PC-9 (cell line): Measurements from ENCODE around the gene NCAM2. TPM values are rescaled to one million over a fixed set of nuclear protein-coding genes. Genes with fewer than 3 reads are reported as not detected.

Source experiments
- BruUV-seq: library from RNA; stranded (reverse); fragments of 400-500 nt; replicated peaks from 2 replicates; lab custom pipeline; 2021; lab: Mats Ljungman, UMichigan
- CTCF ChIA-PET: fragments of 300-600 bp; sonication (Branson Sonifier 250); formaldehyde crosslinking; loops from one replicate; lab custom pipeline; 2022; ENCODE audit warnings: antibody characterized with exemption; lab: Charles Lee
- POLR2A ChIA-PET: fragments of 300-600 bp; sonication (Branson Sonifier 250); formaldehyde crosslinking; loops from one replicate; lab custom pipeline; 2022; ENCODE audit warnings: antibody characterized with exemption; ENCODE audit not compliant: unreplicated experiment; lab: Charles Lee
- DNase-seq, 2 experiments: peaks; one replicate each; pipeline versions ENCODE4 v3.0.0 to v3.0.0-alpha.2; 2015 to 2022; ENCODE audit warnings: mixed read lengths in 1 of 2
- H2AFZ ChIP-seq: fragments of 200-600 bp; sonication (generic); 2 replicates; pipeline ENCODE4 v1.8.1; 2017; ENCODE audit warnings: antibody characterized with exemption
- H3F3A ChIP-seq: fragments of 200-600 bp; sonication (generic); 2 replicates; pipeline ENCODE4 v1.8.1; 2017; ENCODE audit warnings: antibody characterized with exemption, mild to moderate bottlenecking, low read depth; ENCODE audit not compliant: insufficient read depth
- H3K27ac ChIP-seq: fragments of 200-600 bp; sonication (generic); 2 replicates; pipeline ENCODE4 v1.6.1; 2016; ENCODE audit warnings: mixed run types
- H3K27me3 ChIP-seq: fragments of 200-600 bp; sonication (generic); 2 replicates; pipeline ENCODE4 v1.6.1; 2016; ENCODE audit warnings: low read depth, mixed run types; ENCODE audit not compliant: insufficient read depth
- H3K36me3 ChIP-seq: fragments of 200-600 bp; sonication (generic); 2 replicates; pipeline ENCODE4 v1.6.1; 2016; ENCODE audit warnings: low read depth, mixed run types
- H3K4me1 ChIP-seq: fragments of 200-600 bp; sonication (generic); replicated peaks from 2 replicates; pipeline ENCODE4 v1.6.1; 2016; ENCODE audit warnings: mixed run types; ENCODE audit not compliant: insufficient read depth
- H3K4me2 ChIP-seq: fragments of 200-600 bp; sonication (generic); 2 replicates; pipeline ENCODE4 v1.6.1; 2017; ENCODE audit warnings: mixed run types
- H3K4me3 ChIP-seq: fragments of 200-600 bp; sonication (generic); 2 replicates; pipeline ENCODE4 v1.6.1; 2016; ENCODE audit warnings: mixed run types
- H3K79me2 ChIP-seq: fragments of 200-600 bp; sonication (generic); 2 replicates; pipeline ENCODE4 v1.6.1; 2017; ENCODE audit warnings: low read depth, mixed run types
- H3K9me2 ChIP-seq: fragments of 200-600 bp; sonication (generic); 2 replicates; pipeline ENCODE4 v1.8.1; 2017; ENCODE audit warnings: mild to moderate bottlenecking; ENCODE audit not compliant: insufficient read depth
- H3K9me3 ChIP-seq: fragments of 200-600 bp; sonication (generic); 2 replicates; pipeline ENCODE4 v1.8.1; 2016; ENCODE audit warnings: low read depth; ENCODE audit not compliant: insufficient read depth
- H4K20me1 ChIP-seq: fragments of 200-600 bp; sonication (generic); 2 replicates; pipeline ENCODE4 v1.8.1; 2017; ENCODE audit not compliant: insufficient read depth
- EZH2 ChIP-seq: fragments of 200-600 bp; sonication (generic); IDR thresholded peaks from 2 replicates; pipeline ENCODE4 v1.8.0; 2017; ENCODE audit warnings: antibody characterized with exemption, low read depth
- intact Hi-C: fragments of 100-400 bp; cut with micrococcal nuclease; formaldehyde crosslinking; loops from one replicate; pipeline ENCODE4 v1.10.0; 2022; ENCODE audit not compliant: unreplicated experiment
- total RNA-seq: library from RNA; stranded (reverse); gene quantifications from 2 replicates; pipeline ENCODE4 v1.2.3, GENCODE V29; 2021
- TF ChIP-seq, protein P1 (sequence below): fragments of 200-600 bp; sonication (generic); conservative IDR thresholded peaks from 2 replicates; pipeline ENCODE4 v1.6.1; 2017; ENCODE audit warnings: mixed run types, antibody characterized with exemption, mild to moderate bottlenecking, moderate library complexity

NCAM2 gene
- total RNA-seq, 1 experiment from 2014 or later: not detected

DNA sequence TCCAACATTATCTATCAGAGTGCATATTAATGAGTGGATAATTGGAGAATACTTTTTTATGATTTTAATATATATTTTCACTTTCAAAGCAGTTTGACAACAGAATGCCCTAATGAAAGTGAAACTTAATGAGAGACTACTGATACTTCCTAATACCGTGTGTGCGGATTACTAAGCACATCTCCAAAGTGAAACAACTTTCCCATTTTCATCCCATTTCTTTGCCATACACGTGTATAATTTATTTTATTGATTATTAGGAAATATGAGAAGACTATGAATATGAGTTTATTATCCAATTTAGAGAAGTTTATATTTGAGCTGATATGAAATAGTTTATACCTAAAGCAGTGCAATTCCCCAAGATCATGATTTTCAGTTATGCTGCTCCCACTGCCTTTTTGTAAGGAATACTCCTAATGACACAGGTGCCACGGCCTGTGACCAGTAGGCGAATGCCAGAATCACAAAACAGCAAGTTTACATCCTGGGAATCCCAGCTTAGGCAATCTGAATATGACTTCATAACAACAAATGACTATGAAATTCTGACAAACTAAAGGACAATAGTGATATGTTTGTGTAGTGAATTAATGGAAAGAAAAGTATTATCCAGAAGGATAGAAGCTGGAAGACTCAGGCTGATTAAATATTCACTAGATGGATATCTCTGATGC, 202.9 kb downstream of the NCAM2 start:
- H3F3A ChIP-seq: no peaks in the 10 kb centered on the region
- no peak overlapping the region for H3K4me3 ChIP-seq
- H3K27ac ChIP-seq: no peak overlapping the region
- no peaks in the 10 kb centered on the region for H3K27me3 ChIP-seq
- no peak overlapping the region for H2AFZ ChIP-seq
- DNase-seq: no peak
- CTCF ChIA-PET: no interaction called here
- H4K20me1 ChIP-seq: no peaks in the 10 kb centered on the region
- TF ChIP-seq, protein P1, sequence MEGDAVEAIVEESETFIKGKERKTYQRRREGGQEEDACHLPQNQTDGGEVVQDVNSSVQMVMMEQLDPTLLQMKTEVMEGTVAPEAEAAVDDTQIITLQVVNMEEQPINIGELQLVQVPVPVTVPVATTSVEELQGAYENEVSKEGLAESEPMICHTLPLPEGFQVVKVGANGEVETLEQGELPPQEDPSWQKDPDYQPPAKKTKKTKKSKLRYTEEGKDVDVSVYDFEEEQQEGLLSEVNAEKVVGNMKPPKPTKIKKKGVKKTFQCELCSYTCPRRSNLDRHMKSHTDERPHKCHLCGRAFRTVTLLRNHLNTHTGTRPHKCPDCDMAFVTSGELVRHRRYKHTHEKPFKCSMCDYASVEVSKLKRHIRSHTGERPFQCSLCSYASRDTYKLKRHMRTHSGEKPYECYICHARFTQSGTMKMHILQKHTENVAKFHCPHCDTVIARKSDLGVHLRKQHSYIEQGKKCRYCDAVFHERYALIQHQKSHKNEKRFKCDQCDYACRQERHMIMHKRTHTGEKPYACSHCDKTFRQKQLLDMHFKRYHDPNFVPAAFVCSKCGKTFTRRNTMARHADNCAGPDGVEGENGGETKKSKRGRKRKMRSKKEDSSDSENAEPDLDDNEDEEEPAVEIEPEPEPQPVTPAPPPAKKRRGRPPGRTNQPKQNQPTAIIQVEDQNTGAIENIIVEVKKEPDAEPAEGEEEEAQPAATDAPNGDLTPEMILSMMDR: no peak
- TF ChIP-seq EZH2: no peak
- BruUV-seq: no TSS peak
- no peaks in the 10 kb centered on the region for H3K79me2 ChIP-seq
- H3K36me3 ChIP-seq: no peaks in the 10 kb centered on the region
- intact Hi-C loops: no loop called here
- H3K4me1 ChIP-seq: no peaks in the 10 kb centered on the region
- no peaks in the 10 kb centered on the region for H3K9me2 ChIP-seq
- no peaks in the 10 kb centered on the region for H3K9me3 ChIP-seq
- POLR2A ChIA-PET: no interaction called here
- no peak overlapping the region for H3K4me2 ChIP-seq

DNA sequence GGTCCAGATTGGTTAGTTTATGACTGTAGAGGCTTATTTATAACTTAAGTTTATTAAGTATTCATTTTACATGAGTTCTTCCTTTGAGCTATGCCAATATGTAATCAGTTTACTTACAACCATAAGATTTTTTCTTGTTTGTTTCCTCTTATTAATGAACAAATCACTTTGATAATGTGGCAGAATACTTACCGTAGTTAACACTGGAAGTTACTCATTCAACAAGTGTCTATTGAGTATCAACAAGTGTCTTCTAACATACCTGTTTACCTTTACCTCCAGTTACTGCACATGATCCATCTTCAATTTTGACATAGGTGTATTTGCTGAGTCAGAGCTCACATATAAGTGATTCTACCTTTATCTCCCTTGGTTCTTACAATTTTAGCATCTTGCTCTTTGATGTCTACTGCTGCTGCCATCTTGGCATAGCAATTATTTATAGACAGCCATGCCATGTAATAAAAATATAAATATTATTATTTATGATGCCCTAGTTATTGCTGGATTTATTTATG, 205.7 kb downstream of the NCAM2 start:
- POLR2A ChIA-PET: no interaction called here
- no peaks in the 10 kb centered on the region for H3K36me3 ChIP-seq
- no peaks in the 10 kb centered on the region for H3K79me2 ChIP-seq
- no peak for TF ChIP-seq EZH2
- TF ChIP-seq, protein P1: no peak
- H3K4me2 ChIP-seq: no peak overlapping the region
- H3K27ac ChIP-seq: no peak overlapping the region
- DNase-seq: no peak
- H4K20me1 ChIP-seq: no peaks in the 10 kb centered on the region
- no peaks in the 10 kb centered on the region for H3K9me2 ChIP-seq
- H3F3A ChIP-seq: no peaks in the 10 kb centered on the region
- no peak overlapping the region for H3K4me3 ChIP-seq
- H3K4me1 ChIP-seq: no peaks in the 10 kb centered on the region
- no TSS peak for BruUV-seq
- no peak overlapping the region for H2AFZ ChIP-seq
- intact Hi-C loops: loop anchor here (2.0 kb wide), 1 partner anchor 51 kb away; no protein-coding TSS in a partner anchor
- H3K27me3 ChIP-seq: no peaks in the 10 kb centered on the region
- CTCF ChIA-PET: no interaction called here
- H3K9me3 ChIP-seq: no peaks in the 10 kb centered on the region

DNA sequence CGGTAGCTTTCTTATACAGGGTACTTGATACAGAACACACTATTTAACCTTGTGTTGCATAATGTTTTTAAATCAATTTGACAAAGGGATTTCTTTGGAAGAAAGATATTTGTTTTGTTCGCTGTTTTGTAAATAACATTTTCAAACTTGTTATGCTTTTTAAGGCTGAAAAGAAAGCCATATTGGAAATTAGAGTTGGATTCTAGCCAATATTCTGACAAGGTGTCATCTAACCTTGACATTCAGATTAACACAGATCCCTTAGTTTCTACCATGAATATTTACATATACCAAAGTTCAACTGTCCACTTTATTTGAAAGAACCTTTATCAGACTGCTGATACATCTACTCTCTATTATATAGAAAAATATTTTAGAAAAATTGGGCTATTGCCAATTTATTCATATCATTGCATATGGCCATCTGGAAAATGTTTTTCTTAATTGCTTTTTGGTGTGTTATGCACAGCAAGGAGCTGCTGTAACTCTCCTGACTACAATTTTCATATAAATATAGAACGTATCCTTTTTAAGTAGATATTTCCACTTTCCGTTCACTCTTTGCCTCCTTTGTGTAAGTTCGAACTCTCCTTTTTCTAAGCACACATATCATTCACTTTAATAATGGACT, 206.3 kb downstream of the NCAM2 start:
- Histone ChIP-seq H3K27ac (no peak overlapping the region), H3K27me3 (no peaks in the 10 kb centered on the region), H4K20me1 (no peaks in the 10 kb centered on the region), H2AFZ (no peak overlapping the region), H3K4me1 (no peaks in the 10 kb centered on the region), H3K4me2 (no peak overlapping the region), H3K9me3 (no peaks in the 10 kb centered on the region), H3K9me2 (no peaks in the 10 kb centered on the region), H3K79me2 (no peaks in the 10 kb centered on the region), H3K4me3 (no peak overlapping the region), H3F3A (no peaks in the 10 kb centered on the region), H3K36me3 (no peaks in the 10 kb centered on the region)
- intact Hi-C loops: loop anchor here (2.0 kb wide), 1 partner anchor 50 kb away; no protein-coding TSS in a partner anchor
- ChIA-PET CTCF (no interaction called here), POLR2A (no interaction called here)
- no TSS peak for BruUV-seq
- TF ChIP-seq EZH2: no peak
- TF ChIP-seq, protein P1: no peak
- no peak for DNase-seq
